PFSK-1 (cell line): ENCODE measurements around the gene NAV3.

ENCODE experiments used
- POLR2AphosphoS5 ChIP-seq: IDR thresholded peaks from 2 replicates; pipeline ENCODE4 v1.6.1; 2012; ENCODE audit warnings: low read depth, mild to moderate bottlenecking, control low read depth, low read length, moderate library complexity
- REST ChIP-seq, 2 experiments: IDR thresholded peaks; 2 replicates each; pipeline versions ENCODE4 v1.6.1 to v1.8.0; 2011 to 2012; ENCODE audit warnings: low read depth in 2 of 2, low read length in 2 of 2, control low read depth in 1 of 2, inconsistent platforms in 1 of 2, mild to moderate bottlenecking in 1 of 2, moderate library complexity in 1 of 2; ENCODE audit not compliant: insufficient read depth in 1 of 2
- SIN3A ChIP-seq: IDR thresholded peaks from 2 replicates; pipeline ENCODE4 v1.6.1; 2012; ENCODE audit warnings: mild to moderate bottlenecking, low read length, moderate library complexity, borderline replicate concordance; ENCODE audit not compliant: insufficient read depth

GRCh38 chr12:78096909-78097597 lies 266.4 kb downstream of the NAV3 start:
- TF ChIP-seq SIN3A (no peak), REST (IDR thresholded peaks at IDR 0.05; ENCODE audit: insufficient read depth in 1 of 2, low read depth in 2 of 2, low read length in 2 of 2) (no peak), POLR2AphosphoS5 (no peak)
